Progenitor cell of endocrine pancreas (in vitro differentiated cells): ENCODE measurements around the gene NUDT5. TPM values are rescaled to one million over a fixed set of nuclear protein-coding genes. Genes with fewer than 3 reads are reported as not detected.

ENCODE experiments used
- DNase-seq: peaks from one replicate; pipeline ENCODE4 v3.0.0; 2021; ENCODE audit warnings: low spot score; ENCODE audit not compliant: unreplicated experiment
- H3K27ac Mint-ChIP-seq: 2 replicates; pipeline ENCODE4 v1.8.0; 2021; ENCODE audit warnings: mild to moderate bottlenecking, moderate library complexity, mixed read lengths
- H3K27me3 Mint-ChIP-seq: 2 replicates; pipeline ENCODE4 v1.8.0; 2021; ENCODE audit warnings: mixed read lengths
- H3K36me3 Mint-ChIP-seq: 2 replicates; pipeline ENCODE4 v1.8.0; 2022; ENCODE audit warnings: mixed read lengths; ENCODE audit not compliant: insufficient read depth
- H3K4me1 Mint-ChIP-seq: 2 replicates; pipeline ENCODE4 v1.8.0; 2021; ENCODE audit warnings: low read depth, mixed read lengths
- H3K4me3 Mint-ChIP-seq: 2 replicates; pipeline ENCODE4 v1.8.0; 2021; ENCODE audit warnings: low read depth, mild to moderate bottlenecking, moderate library complexity, mixed read lengths
- H3K9me3 Mint-ChIP-seq: 2 replicates; pipeline ENCODE4 v1.8.0; 2021; ENCODE audit warnings: low read depth, mixed read lengths
- total RNA-seq: library from RNA; stranded (reverse); gene quantifications from 2 replicates; pipeline ENCODE4 v1.2.1, GENCODE V29; 2021
- TF ChIP-seq, protein P1 (sequence below): fragments of 200-600 bp; sonication (generic); IDR thresholded peaks from one replicate; pipeline ENCODE4 v1.5.0; 2021; ENCODE audit warnings: antibody characterized with exemption, mild to moderate bottlenecking; ENCODE audit not compliant: unreplicated experiment

Gene NUDT5
- total RNA-seq, 1 donor from 2014 or later, result 56.5 TPM

DNA sequence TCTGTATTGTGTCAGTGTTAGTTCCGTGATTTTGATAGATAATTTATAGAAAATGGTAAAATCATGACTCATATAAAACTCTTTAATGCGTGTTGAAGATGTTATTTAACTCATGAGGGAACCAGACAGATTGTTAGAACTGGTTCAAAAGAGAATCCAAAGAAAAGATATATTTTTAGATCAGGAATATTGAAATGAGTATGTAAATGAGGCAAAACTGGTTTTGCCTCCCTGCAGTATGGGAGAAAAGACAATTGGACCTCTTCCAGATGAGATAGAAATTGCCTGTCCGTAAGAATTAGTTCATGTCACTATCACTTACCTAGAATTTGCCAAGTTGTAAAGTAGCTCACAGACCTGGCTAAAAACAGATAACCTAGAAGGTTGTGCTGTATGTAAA, 17.9 kb upstream of the NUDT5 start:
- no peaks in the 10 kb centered on the region for H3K9me3 Mint-ChIP-seq
- H3K27me3 Mint-ChIP-seq, result no peaks in the 10 kb centered on the region
- H3K4me3 Mint-ChIP-seq, result no peak overlapping the region
- no peak overlapping the region for H3K27ac Mint-ChIP-seq
- H3K36me3 Mint-ChIP-seq, result peaks cover 32% of the 10 kb centered on the region
- H3K4me1 Mint-ChIP-seq, result no peaks in the 10 kb centered on the region
- no peak for DNase-seq
- TF ChIP-seq, protein P1, sequence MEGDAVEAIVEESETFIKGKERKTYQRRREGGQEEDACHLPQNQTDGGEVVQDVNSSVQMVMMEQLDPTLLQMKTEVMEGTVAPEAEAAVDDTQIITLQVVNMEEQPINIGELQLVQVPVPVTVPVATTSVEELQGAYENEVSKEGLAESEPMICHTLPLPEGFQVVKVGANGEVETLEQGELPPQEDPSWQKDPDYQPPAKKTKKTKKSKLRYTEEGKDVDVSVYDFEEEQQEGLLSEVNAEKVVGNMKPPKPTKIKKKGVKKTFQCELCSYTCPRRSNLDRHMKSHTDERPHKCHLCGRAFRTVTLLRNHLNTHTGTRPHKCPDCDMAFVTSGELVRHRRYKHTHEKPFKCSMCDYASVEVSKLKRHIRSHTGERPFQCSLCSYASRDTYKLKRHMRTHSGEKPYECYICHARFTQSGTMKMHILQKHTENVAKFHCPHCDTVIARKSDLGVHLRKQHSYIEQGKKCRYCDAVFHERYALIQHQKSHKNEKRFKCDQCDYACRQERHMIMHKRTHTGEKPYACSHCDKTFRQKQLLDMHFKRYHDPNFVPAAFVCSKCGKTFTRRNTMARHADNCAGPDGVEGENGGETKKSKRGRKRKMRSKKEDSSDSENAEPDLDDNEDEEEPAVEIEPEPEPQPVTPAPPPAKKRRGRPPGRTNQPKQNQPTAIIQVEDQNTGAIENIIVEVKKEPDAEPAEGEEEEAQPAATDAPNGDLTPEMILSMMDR, result no peak

DNA sequence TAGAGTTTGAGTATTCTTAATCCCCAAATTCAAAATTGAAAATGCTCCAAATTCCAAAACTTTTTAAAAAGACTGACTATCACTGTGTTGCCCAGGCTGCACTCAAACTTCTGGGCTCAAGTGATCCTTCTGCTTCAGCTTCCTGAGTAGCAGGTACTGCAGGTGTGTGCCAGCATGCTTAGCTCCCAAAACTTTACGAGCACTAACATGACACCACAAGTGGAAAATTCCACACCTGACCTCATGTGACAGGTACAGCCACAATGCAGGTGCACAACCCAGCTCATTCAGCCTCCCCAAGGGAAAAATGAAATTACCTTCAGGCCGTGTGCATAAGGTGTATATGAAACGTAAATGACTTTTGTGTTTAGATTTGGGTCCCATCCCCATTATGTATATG, 16.8 kb upstream of the NUDT5 start:
- Mint-ChIP-seq H3K9me3 (no peaks in the 10 kb centered on the region), H3K27ac (no peak overlapping the region), H3K36me3 (peaks cover 35% of the 10 kb centered on the region), H3K27me3 (no peaks in the 10 kb centered on the region), H3K4me3 (no peak overlapping the region), H3K4me1 (no peaks in the 10 kb centered on the region)
- TF ChIP-seq, protein P1, result no peak
- no peak for DNase-seq

DNA sequence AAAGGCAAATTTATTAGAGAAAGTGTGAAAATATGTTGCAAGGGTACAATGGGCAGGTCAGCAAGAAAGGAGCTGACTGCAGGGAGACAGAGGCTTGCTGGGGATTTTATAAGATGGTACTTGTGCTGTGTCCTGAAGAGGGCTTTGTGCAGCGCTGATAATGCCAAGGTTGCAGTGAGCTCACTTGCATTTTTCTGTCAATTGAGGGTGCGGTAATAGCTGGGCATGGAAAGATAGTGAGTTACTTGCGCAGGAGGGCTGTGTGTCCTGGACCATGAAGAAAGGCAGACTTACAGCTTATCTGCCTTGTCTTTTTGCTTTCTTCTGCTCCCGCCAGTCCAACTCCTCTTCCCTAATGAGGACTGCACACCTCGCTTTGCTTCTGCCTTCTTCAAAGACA, 12.8 kb upstream of the NUDT5 start:
- DNase-seq, result no peak
- Mint-ChIP-seq H3K4me3 (no peak overlapping the region), H3K36me3 (peaks cover 42% of the 10 kb centered on the region), H3K4me1 (no peaks in the 10 kb centered on the region), H3K27ac (no peak overlapping the region), H3K9me3 (no peaks in the 10 kb centered on the region), H3K27me3 (no peaks in the 10 kb centered on the region)
- TF ChIP-seq, protein P1, result no peak

DNA sequence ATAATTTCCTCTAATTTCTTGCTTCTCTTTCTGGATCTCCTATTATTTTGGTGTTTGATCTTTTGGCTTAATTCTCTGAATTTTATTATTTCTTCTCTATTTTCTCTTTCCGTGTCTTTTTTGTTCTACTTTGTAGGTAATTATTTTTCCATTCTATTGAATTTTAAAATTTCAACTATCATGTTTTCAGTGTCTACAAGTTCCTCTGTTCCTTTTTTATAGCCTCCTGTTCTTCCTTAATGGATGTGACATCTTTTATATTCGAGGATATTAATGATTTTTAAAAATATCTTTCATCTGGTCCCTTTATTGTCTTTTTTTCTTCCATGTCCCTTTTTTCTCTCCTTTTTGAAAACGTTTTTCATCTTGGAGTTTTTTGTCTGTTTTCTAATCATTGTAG, 11.4 kb upstream of the NUDT5 start:
- no peaks in the 10 kb centered on the region for H3K4me1 Mint-ChIP-seq
- TF ChIP-seq, protein P1, result no peak
- H3K27me3 Mint-ChIP-seq, result no peaks in the 10 kb centered on the region
- DNase-seq, result no peak
- no peak overlapping the region for H3K27ac Mint-ChIP-seq
- no peak overlapping the region for H3K4me3 Mint-ChIP-seq
- H3K36me3 Mint-ChIP-seq, result peaks cover 40% of the 10 kb centered on the region
- H3K9me3 Mint-ChIP-seq, result no peaks in the 10 kb centered on the region

DNA sequence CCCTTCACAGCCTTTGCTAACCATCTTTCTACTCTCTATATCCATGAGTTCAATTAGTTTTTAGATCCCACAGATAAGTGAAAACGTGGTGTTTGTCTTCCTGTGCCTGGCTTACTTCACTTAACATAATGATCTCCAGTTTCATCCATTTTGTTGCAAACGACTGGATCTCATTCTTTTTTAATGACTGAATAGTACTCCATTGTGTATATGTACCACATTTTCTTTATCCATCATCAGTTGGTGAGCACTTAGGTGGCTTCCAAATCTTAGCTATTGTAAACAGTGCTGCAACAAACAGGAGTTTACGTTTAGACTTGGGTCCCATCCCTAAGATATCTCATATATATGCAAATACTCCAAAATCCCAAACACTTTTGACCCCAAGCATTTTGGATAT, 9.4 kb upstream of the NUDT5 start:
- Mint-ChIP-seq H3K27me3 (no peaks in the 10 kb centered on the region), H3K4me3 (no peak overlapping the region), H3K27ac (no peak overlapping the region), H3K9me3 (no peaks in the 10 kb centered on the region), H3K36me3 (peaks cover 35% of the 10 kb centered on the region), H3K4me1 (no peaks in the 10 kb centered on the region)
- TF ChIP-seq, protein P1, result no peak
- no peak for DNase-seq

DNA sequence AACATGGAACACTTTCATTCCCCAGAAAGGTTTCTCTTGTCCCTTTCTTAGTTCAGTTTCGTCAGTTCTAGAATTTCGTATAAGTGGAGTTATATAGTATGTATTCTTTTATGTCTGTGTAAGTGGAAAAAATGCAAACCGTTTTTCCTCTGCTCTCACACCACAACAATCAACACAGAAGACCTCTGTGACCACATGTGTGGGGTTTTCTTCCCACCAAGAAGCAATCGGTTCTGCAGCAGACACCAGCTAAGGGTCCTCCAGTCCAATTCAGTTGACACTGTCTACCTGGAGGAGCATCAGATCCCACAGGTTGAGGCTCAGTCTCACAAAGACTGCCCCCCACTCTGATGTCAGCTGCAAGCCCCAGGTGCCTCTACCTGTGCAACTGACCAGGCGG, 6.5 kb upstream of the NUDT5 start:
- no peak for DNase-seq
- TF ChIP-seq, protein P1, result no peak
- no peaks in the 10 kb centered on the region for H3K27me3 Mint-ChIP-seq
- no peak overlapping the region for H3K27ac Mint-ChIP-seq
- H3K9me3 Mint-ChIP-seq, result no peaks in the 10 kb centered on the region
- H3K36me3 Mint-ChIP-seq, result peaks cover 22% of the 10 kb centered on the region
- peaks cover 2% of the 10 kb centered on the region for H3K4me1 Mint-ChIP-seq
- no peak overlapping the region for H3K4me3 Mint-ChIP-seq
